HG02678 (cell line): ENCODE results near the gene NANOG.
"Not testable (repeated sequence)": the region's sequence is repeated elsewhere in the genome, so short reads cannot be mapped to it uniquely, and the experiment has no call there.

Experiments used
- ATAC-seq: cut with Tn5 transposase; IDR thresholded peaks from one replicate; pipeline ENCODE4 v1.9.1; 2021; ENCODE audit warnings: mild to moderate bottlenecking, moderate library complexity; ENCODE audit not compliant: unreplicated experiment

The NANOG gene

GRCh38 chr12:7798750-7799308, 9.6 kb downstream of the NANOG start:
- not testable (repeated sequence) for ATAC-seq

- ATAC-seq: no peak
Measured at GRCh38 chr12:7801460-7801859, 12.3 kb downstream of the NANOG start.

- not testable (repeated sequence) for ATAC-seq
Measured at GRCh38 chr12:7806319-7806718, 17.1 kb downstream of the NANOG start.

- no peak for ATAC-seq
Measured at GRCh38 chr12:7806863-7807487, 17.8 kb downstream of the NANOG start.

- not testable (repeated sequence) for ATAC-seq
Measured at GRCh38 chr12:7825754-7826153, 36.6 kb downstream of the NANOG start.

GRCh38 chr12:7829737-7830136, 40.5 kb downstream of the NANOG start:
- ATAC-seq: not testable (repeated sequence)

GRCh38 chr12:7832059-7832696, 43.0 kb downstream of the NANOG start:
- ATAC-seq: no peak

GRCh38 chr12:7833201-7833600, 44.0 kb downstream of the NANOG start:
- ATAC-seq: not testable (repeated sequence)

GRCh38 chr12:7833831-7834230, 44.6 kb downstream of the NANOG start:
- ATAC-seq: no peak

- no peak for ATAC-seq
Measured at GRCh38 chr12:7834701-7835100, 45.5 kb downstream of the NANOG start.

GRCh38 chr12:7835116-7835515, 45.9 kb downstream of the NANOG start:
- no peak for ATAC-seq

GRCh38 chr12:7835766-7836165, 46.6 kb downstream of the NANOG start:
- ATAC-seq: no peak

GRCh38 chr12:7837366-7837765, 48.2 kb downstream of the NANOG start:
- ATAC-seq: no peak

GRCh38 chr12:7839226-7839625, 50.0 kb downstream of the NANOG start:
- ATAC-seq: not testable (repeated sequence)

- ATAC-seq: not testable (repeated sequence)
Measured at GRCh38 chr12:7839848-7840247, 50.6 kb downstream of the NANOG start.

- not testable (repeated sequence) for ATAC-seq
Measured at GRCh38 chr12:7842444-7842843, 53.2 kb downstream of the NANOG start.

GRCh38 chr12:7843149-7843548, 53.9 kb downstream of the NANOG start:
- not testable (repeated sequence) for ATAC-seq

- ATAC-seq: not testable (repeated sequence)
Measured at GRCh38 chr12:7843583-7843982, 54.4 kb downstream of the NANOG start.

- ATAC-seq: no peak
Measured at GRCh38 chr12:7844116-7844515, 54.9 kb downstream of the NANOG start.

GRCh38 chr12:7847226-7848097, 58.3 kb downstream of the NANOG start:
- not testable (repeated sequence) for ATAC-seq

- ATAC-seq: not testable (repeated sequence)
Measured at GRCh38 chr12:7848098-7848422, 58.9 kb downstream of the NANOG start.
